HG02884 (cell line): Measurements from ENCODE around the gene DACH2.

Experiments used
- ATAC-seq: cut with Tn5 transposase; IDR thresholded peaks from one replicate; pipeline ENCODE4 v1.9.1; 2021; ENCODE audit warnings: mild to moderate bottlenecking, moderate library complexity; ENCODE audit not compliant: unreplicated experiment

DACH2 gene

DNA sequence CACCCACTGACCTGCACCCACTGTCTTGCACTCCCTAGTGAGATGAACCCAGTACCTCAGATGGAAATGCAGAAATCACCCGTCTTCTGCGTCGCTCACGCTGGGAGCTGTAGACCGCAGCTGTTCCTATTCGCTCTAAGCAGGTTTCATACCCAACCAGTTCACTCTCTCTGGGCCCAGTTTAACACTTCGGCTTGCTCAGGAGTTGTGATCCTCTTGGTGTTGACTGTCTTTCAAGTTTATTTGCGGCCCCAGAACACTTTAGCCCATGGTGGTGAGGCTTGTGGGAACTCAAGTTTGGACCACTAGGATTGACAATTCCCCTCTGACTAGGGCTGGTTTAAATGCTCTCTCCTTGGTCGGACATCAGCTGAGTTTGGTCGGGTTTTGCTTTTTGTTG, 147.0 kb downstream of the DACH2 start:
- no peak for ATAC-seq

- ATAC-seq: no peak
Measured at GRCh38 chrX:86322913-86323312, 174.7 kb downstream of the DACH2 start.

- no peak for ATAC-seq
Measured at GRCh38 chrX:86329174-86329573, 180.9 kb downstream of the DACH2 start.

DNA sequence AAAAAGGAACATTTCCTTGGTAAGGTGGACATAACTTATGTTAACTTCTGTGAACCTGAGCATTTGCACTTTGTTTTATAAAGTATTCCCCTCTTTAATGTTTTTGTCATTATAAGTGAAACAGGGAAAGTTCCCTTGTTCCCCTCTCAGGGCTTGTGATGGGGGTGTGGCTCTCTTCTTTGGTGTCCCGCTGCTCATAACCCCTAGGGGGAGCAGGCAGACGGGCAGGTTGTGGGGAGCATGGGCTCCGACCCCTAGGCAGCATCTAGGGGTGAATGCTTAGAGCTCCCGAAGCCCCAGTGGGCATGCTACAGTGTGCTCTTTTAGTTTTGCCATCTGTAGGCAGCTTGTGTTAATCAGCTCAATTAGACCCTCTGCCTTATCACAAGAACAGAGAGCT, 200.4 kb downstream of the DACH2 start:
- ATAC-seq: no peak

DNA sequence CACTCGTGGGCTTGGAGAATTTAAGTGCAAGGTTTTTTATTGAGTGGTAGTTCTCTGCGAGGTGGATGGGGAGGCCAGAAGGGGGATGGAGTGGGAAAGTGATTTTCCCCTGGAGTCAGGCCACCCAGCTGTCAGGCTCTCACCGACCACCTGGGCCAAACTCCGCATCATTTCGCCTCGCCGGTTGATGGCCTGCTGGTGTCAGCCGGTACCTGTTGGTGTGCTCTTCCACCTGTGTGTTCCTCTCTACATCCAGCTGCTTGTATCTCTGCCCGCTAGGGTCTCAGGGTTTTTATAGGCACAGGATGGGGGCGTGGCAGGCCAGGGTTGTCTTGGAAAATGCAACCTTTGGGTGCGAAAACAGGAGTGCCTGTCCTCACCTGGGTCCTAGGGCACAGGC, 200.9 kb downstream of the DACH2 start:
- ATAC-seq: no peak

DNA sequence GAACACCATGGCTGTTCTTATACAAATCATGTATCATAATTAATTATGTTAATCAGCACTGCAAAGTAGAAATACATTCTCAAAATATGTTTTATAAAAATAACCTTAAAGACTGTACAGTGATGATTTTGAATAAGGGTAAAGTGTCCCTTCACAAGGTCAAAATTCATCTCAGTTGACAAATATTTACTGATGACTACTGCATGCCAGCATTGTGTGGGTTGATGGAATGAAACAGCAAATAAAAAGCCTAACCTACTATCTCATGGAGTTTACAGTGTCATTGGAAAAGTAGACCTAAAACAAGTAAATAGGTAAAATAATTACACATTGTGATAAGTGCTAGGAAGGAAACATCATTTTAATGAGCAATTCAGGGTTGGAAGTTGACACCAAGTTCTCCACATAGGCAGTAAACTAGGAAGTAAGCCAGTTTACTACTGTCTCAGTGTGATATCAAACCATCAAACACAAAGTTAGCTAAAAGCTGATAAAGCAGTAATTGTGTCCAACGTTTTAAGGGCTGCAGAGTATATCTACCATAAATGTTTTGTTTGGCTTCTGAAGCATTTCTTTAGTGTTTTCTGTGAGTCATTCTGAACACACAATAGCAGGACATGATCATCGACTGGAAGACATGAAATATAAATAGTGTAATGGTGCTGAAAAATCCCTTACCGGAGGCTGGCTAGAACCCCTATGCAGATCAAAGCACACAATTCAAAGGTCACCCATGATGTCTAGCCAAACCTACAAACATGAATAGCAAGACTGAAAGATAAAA, 221.8 kb downstream of the DACH2 start:
- no peak for ATAC-seq

DNA sequence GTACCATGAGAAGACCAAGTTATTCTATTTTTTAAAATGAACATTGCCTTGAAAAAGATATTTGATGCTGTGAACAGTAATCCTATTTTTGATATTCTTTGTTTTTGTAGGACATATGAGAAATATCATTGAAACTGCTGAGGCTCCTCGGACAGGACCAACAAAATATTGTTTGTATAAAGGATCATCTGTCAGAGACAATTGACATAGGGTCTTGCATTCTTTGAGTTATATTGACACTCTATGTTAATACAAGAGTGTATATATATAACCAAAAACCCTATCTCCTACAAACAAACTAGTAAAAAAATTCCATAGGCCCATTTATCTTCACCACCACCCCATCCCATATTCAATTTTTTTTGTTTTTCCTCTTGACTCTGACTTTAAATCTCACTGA, 222.7 kb downstream of the DACH2 start:
- no peak for ATAC-seq

GRCh38 chrX:86379209-86379608, 231.0 kb downstream of the DACH2 start:
- no peak for ATAC-seq

- no peak for ATAC-seq
Measured at GRCh38 chrX:86383681-86384540, 235.7 kb downstream of the DACH2 start.

DNA sequence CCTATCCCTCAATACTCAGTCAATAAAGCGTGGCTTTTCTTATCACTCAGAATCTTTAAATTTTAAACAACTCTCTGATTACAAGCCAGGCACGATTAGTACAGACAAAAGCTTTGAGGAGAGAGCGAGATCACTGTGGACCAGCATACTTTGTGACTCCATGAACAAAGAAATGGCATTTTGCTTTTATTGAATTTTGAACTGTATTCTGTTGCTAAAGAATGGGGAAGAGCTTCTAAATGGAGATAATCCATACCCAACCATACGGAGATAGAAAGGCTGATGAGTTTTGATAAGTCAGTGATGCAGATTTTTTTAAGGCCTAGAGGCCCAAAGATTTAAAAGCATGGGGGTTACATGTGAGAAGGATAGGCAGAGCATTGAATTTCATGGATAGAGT, 259.1 kb downstream of the DACH2 start:
- ATAC-seq: no peak

DNA sequence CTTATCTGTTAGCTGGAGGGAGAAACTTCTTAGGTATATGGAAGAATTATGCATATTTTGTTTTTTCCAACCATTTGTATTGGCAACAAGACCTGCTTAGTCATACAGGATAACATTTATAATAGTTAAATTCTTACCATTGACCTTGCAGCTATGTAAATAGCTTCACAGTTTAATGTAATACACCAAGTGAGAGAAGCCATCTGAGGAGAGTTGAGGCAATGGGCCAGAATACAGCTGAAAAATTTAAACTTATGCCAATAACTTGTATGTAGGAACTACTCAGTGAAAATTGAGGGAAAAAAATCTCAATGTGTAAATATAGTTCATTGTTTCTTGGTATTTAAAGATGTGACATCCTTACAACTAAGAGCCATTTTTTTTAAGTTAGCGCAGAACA, 273.5 kb downstream of the DACH2 start:
- no peak for ATAC-seq

DNA sequence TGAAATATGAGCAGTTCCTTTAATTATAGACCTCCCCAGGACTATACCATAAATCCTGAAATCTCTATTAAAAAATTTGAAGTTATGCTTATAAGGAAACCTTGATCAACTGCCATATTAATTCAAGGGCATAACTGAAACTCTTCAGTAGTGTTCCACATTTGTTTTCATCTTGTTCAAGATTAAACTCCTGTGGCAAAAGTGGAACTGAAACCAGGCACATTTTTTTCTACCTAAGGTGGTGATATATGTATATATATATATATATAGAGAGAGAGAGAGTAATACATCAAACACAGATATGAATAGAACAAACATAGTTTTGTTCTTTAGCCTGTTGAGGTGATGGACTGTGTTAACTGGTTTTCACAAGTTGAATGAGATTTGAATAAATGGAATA, 287.9 kb downstream of the DACH2 start:
- ATAC-seq: no peak

DNA sequence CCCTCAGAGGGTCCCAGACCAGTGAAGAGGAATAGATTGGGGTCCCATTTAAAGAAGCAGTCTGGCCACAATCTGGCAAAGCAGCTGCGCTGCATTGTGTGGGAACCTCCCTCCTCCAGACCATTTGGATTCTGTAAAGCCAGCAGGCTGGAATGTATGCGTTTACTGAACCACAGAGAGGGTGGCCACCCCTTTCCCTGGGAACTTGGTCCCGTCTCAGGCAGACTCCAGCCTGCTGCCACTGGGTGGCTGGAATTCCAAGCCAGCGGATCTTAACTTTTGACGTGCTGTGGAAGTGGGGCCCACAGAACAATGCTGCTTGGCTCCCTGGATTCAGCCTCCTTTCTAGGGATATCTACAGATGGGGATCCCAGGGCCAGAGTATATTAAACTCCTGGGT, 307.2 kb downstream of the DACH2 start:
- ATAC-seq: no peak

- ATAC-seq: no peak
Measured at GRCh38 chrX:86460760-86461159, 312.5 kb downstream of the DACH2 start.

GRCh38 chrX:86504297-86504696, 356.0 kb downstream of the DACH2 start:
- no peak for ATAC-seq

DNA sequence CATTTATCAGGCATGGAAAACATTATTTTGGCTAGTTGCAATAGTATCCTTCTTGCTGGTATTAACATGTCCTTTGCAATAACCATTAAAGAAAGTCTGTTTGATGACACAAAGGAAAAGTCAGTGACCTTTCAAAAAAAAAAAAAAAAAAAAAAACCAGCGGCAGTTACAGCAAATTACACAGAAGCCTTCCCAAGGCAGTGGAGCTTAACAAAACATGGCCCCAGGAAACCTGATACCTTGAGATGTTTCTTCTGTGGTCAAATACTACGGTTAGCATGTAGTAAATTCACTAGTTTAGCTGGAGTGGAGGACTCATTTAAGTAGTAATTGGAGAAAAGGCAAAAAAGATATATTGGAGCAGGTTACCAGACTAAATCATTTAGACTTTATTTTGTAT, 359.1 kb downstream of the DACH2 start:
- ATAC-seq: no peak

DNA sequence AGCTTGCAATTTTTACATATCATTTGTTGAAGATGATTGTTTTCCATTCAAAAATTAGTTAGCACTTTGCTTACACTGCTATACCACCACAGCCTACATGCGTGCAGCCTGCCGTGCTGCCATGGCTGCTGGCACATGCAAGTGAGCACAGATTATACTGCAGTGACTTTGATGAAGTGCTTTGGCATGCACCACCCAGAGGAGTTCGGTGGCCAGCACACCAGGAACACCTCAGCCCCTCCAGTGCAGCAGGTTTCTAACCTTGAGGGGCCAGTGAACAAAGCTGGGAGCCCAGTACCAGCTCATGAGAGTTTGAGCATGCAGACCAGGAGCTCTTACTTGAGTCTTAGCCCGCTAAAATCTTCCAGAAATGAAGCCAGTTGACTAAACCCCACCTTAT, 431.5 kb downstream of the DACH2 start:
- no peak for ATAC-seq

- peak; percentile 85 for ATAC-seq
Measured at GRCh38 chrX:86604607-86605006, 456.4 kb downstream of the DACH2 start.

GRCh38 chrX:86696951-86697350, 548.7 kb downstream of the DACH2 start:
- ATAC-seq: no peak

GRCh38 chrX:86711531-86712180, 563.4 kb downstream of the DACH2 start:
- ATAC-seq: no peak

- ATAC-seq: no peak
Measured at GRCh38 chrX:86714441-86714840, 566.2 kb downstream of the DACH2 start.

GRCh38 chrX:86724277-86724676, 576.0 kb downstream of the DACH2 start:
- no peak for ATAC-seq
